ENCODE results near the gene LEPROT. TPM values are rescaled to one million over a fixed set of nuclear protein-coding genes. Genes with fewer than 3 reads are reported as not detected.
"Not testable (repeated sequence)": the region's sequence is repeated elsewhere in the genome, so short reads cannot be mapped to it uniquely, and the experiment has no call there.

The LEPROT gene, protein sequence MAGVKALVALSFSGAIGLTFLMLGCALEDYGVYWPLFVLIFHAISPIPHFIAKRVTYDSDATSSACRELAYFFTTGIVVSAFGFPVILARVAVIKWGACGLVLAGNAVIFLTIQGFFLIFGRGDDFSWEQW
- 31.2 and 44.7 TPM in 2 replicates for total RNA-seq (2014; rRNA removed; shearing (Covaris generic))

DNA sequence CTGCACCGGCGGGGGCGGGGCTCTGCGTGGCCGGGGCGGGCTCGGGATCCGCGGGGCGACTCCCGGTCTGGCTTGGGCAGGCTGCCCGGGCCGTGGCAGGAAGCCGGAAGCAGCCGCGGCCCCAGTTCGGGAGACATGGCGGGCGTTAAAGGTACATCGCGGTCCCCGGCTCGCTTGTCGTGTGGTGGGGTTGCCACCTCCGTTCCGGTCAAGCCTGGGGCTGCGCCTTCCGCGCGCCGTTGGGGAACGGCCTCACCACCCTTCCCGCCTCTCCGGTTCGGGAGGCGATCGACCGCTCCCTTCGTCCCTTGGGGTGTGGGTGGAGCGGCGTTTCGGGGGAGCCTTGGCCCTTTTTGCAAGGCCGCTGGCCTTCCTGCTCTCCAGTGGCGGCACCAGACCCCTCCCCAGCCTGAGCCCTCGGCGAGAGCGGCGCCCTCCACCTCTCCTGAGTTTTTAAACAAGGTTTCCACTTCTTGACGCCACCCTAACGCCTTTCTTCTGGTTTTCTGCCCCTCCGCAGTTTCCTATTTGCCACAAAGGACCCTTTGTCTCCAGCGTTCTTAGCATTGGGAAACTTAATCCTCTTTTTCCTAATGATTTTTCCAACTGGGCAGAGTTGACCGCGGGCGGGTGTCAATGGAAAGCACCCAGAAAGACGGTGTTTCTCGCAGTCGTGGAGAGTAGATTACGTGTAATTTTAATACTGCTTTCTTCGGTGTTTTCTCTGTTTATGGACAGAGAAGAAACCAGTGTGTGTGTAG, at the start of gene LEPROT, which contains the start of gene LEPR:
TSS of gene LEPROT (plus strand) at position 79 of the 761 bp plus-strand sequence. CDS start at position 136, 57 bp downstream.
TSS of gene LEPR (plus strand) at position 79 of the 761 bp plus-strand sequence. CDS start 144,898 bp downstream, outside the sequence.
- no peak for DNase-seq (ENCODE audit: low read depth)

DNA sequence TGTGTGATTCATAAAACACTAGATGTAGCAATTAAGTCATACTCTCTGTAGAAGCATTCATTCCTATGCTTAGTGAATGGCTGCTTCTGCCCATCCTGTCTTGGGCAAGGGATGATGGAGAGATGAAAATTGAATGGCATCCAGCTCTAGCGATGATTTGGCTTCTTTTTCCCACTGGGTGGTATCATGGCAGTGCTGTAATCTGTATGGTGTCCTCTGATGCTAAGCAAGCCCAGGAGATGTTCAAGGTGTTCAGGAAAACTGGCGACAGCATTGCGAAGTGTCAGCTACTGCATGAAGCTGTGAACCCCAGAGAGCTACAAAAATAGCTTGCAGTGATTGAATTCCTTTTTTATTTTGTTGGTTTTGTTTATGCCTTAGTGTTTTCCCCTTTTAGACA, 48.9 kb upstream of the LEPROT start:
- no peak for DNase-seq (ENCODE audit: low read depth)

DNA sequence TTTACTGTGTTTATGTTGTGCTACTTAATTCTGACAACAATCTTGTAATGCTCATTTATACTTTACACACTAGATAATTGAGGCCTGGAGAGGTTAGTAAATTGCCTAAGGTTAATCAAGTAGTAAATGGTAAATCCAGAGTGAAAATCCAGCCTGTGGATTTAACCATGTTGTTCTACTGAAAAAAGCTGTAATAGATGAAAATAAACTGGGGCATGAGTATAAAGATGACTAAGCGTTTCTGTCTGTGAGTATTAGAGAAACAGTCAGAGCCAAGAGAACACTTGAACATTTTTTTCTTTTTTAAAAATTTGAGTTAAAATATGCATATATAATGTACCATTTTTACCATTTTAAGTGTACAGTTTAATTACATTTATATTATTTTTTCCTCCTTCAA, 47.9 kb upstream of the LEPROT start:
- peak; percentile 7 for DNase-seq (ENCODE audit: low read depth)

DNA sequence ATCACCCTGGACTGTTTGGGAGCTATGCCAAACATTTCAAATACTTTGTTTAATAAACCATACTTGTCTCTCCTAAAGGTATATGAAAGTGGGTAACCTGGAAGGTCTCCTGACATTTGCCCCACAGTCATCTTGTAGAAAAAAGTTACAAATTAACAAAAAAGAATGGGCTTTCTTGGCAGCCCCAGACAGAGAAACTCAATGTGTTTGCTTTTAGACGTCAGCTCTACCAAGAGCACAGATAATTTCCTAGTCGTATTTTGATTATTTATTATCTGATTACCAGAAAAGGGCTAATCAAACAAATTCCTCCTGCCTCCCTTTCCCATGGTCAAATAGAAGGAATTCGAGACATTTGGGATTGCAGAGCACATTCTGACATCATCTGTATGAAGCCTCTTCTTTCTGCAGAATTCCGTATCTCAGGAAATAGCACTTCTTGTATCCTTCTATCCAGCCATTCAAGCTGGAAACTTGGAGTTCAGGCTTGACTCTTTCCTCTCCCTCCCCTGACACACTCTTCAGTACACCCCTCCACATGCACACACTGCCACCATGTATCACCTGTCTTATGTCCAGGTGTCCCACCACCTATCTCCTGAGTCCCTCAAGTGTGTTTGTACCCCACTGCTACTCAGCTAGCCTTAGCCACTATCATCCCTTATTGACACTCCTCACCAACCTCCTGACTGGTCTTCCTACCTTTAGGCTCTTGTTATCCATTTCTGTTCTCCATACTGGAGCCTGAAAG, 42.8 kb upstream of the LEPROT start:
- no peak for DNase-seq (ENCODE audit: low read depth)

DNA sequence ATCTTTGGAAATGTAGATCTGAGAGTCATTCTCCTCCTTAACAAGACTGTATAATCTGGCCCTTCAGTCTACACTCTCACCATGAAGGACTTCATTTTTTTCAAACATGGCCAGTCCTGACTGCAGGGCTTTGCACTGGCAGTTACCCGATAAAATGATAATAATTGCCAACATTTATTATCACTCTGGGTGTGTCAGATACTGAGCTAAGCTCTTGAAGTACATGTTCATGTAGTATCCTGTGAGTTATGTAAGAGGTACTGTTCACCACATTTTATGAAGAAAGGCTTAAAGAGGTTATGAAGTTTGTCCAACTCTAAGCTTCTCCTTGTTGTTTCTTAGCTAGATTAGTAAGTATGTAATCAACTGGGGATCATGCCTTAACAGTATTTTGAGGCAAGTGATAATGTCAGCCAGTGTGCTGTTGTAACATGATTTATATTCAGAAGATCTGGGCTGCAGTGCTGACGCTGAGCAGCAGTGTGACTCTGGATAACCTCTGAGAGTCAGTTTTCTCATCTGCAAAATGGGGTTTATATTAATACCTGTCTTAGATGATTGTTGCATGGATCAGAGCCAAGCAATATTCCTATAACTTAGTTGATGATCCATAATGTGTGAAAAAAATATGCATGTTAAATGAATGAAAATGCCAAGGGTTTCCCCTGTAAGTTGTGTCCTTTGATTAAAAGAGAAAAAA, 42.1 kb upstream of the LEPROT start:
- DNase-seq (ENCODE audit: low read depth), result no peak

DNA sequence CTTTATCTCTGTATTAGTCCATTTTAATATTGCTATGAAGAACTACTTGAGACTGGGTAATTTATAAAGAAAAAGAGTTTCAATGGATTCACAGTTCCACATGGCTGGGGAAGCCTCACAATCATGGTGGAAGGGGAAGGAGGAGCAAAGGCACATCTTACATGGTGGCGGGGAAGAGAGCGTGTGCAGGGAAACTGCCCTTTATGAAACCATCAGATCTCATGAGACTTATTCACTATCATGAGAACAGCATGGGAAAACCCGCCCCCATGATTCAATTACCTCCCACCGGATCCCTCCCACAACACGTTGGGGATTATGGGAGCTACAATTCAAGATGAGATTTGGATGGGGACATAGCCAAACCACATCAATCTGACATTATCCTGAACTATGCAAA, 36.0 kb upstream of the LEPROT start:
- DNase-seq (ENCODE audit: low read depth), result not testable (repeated sequence)

DNA sequence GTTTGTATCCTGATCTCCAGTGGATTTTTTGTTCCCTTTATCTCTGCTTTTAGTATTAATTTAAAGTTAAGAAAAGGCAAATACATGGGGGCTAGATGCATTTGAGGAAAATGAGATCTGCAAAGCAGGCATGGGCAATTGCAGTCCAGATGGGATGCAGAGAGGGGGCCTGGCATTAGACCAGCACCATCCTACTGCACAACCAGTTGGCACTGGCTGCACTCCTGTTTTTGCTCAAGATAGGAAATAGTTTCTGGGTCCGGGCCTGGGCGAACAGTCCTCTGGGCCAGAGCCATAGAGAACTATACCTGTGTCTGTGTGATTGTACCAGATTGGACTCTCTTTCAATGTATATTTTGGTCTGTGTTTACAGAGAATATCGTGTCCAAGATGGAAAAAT, 34.0 kb upstream of the LEPROT start:
- no peak for DNase-seq (ENCODE audit: low read depth)

DNA sequence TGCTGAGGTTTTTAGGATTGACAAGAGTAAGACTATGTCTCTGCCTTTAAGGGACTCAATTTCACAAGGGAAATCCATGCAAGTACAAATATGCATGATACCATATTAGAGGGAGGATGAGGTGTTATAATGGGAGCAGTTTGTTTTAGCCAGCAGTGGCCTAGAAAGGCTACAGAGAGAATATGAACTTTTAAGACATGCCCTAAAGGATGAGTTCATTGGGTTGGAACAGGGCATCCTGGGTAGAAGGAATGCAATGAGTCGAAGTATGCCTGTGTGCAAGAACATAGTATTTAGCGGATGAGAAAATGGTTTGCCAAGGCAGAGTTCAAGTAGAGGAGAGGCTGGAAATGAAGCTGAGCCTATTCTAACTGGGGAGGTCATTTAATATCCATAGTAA, 32.6 kb upstream of the LEPROT start:
- no peak for DNase-seq (ENCODE audit: low read depth)

DNA sequence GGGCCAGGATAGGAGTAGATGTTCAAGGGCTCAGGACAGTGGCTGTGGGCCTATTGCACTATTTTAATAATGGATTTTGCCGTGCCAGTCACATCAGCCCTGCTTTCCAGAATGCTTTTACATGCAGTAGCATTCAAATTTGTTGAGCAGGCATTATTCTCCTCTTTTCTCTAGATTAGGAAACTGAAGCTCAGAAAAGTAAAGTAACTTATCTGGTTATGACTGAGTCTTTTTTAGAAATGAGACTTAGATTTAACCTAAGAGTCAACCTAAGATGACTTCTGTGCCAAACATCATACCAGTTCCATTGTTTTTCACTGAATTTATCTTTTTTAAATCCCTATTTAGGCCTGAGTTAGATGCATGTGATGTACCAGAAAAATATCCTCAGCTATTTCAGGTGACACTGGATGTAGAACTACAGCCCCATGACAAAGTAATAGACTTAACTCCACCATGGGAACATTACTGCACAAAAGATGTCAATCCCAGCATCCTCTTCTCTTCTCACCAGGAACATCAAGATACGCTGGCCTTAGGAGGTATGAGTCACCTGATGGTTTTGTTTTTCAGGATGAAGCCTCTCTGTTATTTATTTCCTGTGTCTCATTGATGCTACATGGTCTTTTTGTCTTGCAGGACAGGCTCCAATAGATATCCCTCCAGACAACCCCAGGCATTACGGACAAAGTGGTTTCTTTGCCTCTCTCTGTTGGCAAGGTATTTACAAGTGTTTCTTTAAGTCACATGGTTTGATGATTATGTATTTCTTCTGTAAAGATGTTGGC, 31.4 kb upstream of the LEPROT start:
- peak; percentile 53 for DNase-seq (ENCODE audit: low read depth)

DNA sequence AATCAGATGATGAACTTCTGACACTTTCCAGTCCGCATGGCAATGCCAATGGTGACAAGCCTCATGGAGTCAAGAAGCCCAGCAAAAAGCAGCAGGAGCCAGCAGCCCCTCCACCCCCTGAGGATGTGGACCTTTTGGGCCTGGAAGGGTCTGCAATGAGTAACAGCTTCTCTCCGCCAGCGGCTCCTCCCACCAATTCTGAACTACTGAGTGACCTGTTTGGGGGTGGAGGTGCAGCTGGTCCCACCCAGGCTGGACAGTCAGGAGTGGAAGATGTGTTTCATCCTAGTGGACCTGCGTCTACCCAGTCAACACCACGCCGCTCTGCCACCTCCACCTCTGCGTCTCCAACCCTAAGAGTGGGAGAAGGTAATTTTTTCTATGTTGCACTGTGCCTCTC, 28.0 kb upstream of the LEPROT start:
- no peak for DNase-seq (ENCODE audit: low read depth)

DNA sequence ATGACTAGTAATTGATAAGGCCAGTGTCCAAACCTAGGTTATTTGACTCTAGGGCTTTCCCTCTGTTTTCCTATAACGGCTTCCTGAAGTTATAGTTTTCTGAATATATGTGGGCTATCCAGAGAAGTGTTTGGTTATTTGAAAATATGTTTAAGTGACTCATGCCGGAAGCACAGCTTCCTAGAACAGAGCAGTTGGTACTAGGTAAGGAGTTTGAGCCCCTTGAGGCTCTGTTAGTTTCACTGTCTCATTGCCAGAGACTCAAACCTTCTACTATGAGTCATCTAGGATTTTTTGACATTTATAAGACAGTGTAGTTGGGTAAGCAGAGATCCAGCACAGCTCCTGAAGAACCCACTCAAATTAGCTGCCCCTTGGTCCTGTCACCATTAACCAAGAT, 27.1 kb upstream of the LEPROT start:
- DNase-seq (ENCODE audit: low read depth), result peak; percentile 88

DNA sequence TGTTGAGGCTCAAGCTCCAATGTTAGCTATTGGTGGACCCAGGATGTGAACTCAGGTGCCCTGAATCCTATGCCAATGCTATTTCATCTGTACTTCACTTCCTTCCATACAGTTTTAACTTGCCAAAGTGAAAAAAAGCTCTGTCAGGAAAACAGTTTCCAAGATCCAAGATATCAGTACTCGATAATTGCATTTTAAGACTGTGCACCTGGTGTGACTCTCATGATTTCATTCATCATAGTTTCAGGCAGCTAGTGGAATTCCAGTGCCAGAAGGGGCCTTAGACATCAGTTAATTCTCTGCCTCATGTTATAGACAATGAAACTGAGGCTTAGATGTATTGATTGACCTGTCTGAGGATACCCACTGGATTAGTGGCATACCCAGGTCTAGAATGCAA, 26.5 kb upstream of the LEPROT start:
- no peak for DNase-seq (ENCODE audit: low read depth)

DNA sequence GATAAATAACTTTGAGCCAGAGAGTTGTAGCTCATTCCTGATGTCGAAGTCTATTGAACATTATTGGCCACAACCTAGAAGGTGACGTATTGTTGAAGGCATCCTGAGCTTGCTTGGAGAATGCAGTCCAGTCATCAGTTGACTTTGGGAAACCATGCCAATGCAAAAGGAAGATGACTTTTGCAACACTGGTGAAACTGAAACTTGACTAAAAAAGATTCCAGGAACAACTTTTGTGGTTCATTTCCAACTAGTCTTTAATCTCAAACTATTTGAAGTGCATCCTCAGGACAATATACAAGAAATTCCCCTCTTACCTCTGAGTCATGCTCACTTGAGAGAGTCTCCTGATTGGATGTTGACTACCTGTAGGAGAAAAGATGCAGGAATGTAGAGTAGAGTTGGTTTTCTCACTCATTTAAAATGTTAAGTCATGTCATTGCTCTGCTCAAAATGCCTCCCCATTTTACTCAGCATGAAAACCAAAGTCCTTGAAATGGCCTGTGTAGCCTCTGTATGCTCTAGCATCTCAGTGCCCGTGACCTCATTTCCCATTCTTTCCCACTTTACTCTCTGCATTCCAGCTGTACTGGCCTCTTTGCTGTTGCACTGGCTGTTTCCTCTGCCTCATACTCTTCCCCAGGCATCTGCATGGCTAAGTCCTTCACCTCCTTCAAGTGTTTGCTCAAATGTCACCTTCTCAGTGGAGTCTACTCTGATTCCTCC, 24.4 kb upstream of the LEPROT start:
- peak; percentile 90 for DNase-seq (ENCODE audit: low read depth)

DNA sequence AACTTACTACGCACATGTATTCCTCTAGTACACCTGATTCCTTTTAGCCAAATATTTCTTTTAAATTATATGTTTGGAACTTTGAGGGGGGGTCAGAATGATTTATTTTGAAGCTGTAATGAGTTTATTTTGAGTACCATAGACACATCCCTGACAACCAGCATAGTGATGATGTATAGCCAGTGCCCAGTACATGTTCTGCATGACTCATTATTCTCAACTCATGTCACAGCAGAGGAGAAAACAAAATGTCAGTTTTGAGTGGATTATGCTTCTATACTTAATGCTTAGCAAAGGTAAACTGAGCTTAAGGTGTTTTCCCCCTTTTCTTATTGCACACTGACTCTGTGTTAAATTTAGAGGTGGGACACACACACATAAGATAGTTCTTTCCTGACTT, 22.4 kb upstream of the LEPROT start:
- DNase-seq (ENCODE audit: low read depth), result no peak

DNA sequence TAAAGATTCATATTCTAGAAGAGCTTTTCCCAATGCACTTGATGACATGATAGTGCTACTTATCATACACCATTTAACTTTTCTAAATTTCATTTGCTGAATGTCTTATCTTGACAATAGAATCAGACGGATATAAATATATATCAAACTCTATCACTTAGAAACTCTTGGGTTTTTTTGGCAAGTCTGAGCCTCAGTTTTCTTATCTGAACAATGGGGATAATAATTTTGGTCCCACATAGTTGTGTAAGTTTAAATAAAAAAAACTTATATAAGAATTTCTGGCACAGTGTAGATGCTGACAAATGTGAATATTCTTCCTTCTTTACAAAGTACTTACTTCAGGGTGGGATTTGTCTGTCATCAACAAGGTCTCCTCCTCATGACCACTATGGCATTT, 21.5 kb upstream of the LEPROT start:
- DNase-seq (ENCODE audit: low read depth), result no peak

DNA sequence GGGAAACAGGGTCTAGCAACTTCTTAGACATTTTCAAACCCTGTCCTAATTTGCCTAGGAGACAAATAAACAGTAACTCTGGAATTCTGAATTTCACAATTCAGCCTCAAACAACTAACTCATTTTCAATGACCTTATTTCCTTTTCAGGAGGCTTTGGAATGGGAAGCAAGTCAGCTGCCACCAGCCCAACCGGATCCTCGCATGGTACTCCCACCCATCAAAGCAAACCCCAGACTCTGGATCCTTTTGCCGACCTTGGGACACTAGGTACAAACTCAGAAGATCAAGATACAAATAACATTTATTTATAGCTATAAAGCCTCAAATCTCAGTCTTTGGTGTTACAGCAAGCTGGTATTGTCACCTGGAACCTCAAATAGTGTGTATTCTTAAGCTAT, 18.9 kb upstream of the LEPROT start:
- DNase-seq (ENCODE audit: low read depth), result no peak

DNA sequence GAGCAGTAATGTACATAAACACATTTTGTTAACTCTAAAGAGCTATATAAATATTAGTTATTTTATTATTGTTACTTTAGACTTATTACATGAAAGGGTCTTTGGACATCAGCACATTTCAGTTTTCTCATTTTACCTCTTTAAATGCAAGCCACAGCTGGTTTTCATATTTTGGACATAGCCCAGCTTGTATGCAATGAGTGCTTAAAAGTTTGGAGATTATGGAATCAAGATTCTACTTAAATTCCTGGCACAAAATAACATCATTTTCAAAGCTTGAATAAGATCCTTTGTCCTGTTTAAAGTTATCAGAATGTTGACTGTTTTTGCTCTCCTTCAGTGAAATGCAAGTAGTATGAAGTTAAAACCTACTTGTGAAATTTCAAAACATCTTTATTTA, 15.5 kb upstream of the LEPROT start:
- no peak for DNase-seq (ENCODE audit: low read depth)

DNA sequence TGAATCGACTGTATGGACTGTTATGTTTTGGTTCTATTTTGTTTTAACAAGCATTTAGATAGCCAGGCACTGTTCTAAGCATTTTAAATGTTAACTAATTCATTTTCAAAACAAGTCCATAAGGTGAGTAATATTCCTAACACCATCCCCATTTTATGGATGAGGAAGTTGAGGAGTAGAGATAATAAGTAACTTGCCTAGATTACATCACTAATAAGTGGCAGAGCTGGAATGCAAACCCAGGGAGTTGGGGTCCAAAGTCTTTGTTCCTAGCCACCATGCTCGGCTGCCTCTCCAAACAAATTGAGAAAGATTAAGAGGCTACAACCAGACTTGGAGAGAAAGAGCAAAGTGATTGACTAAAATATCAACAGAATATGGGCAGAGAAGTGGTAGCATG, 12.6 kb upstream of the LEPROT start:
- DNase-seq (ENCODE audit: low read depth), result no peak

DNA sequence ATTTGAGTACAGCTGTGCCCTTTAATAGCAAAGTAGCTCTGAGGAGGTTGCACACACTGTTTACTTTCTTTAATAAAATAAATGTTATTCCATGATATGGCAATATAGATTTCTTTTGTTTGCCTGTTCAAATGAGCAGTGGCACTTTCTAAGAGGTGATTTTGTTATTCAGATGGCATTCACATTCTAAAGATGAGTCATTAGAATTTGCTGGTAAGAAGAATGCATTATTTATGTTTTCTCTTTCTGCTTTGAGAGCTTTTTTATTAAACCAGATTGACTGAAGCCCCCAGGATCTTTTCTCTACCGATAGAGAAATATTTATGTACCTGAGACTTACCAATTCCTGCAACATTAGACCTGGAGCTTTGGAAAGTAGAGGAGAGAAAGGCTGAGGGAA, 11.2 kb upstream of the LEPROT start:
- no peak for DNase-seq (ENCODE audit: low read depth)

DNA sequence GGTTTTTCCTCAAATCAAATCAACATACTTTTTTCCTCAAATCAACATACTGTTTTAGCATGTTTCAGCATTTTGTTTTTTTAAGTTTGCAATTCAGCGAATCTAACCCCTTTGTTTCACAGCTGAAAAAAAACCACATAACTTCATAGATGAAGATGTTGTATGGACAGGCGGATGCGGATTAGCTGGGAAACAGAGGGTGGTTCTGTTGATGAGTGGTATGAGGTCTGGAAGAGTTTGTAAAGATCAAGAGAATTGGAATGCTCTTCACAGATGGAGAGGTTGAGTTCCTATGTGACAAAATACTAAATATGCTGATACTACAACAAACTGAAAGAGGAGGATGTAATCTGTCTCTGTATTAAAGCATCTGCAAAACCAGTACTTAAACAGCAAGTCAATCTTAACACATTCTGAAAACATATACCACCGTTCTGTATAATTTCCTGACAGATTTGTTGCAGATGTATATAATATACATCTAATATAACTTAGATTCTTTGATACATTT, 10.6 kb upstream of the LEPROT start:
- DNase-seq (ENCODE audit: low read depth), result no peak

All from M059J (cell line).